IPS-18c (cell line): ENCODE results near the gene SIAH3.

ENCODE experiments used
- H3K4me3 ChIP-seq: 2 replicates; pipeline ENCODE4 v1.7.0; 2013; ENCODE audit warnings: low read depth, mild to moderate bottlenecking, low read length, moderate library complexity; ENCODE audit not compliant: insufficient read depth
- H3K9me3 ChIP-seq: one replicate; pipeline ENCODE4 v1.6.1; 2013; ENCODE audit warnings: mild to moderate bottlenecking, low read length, moderate library complexity; ENCODE audit not compliant: control insufficient read depth, insufficient read depth

Gene SIAH3

DNA sequence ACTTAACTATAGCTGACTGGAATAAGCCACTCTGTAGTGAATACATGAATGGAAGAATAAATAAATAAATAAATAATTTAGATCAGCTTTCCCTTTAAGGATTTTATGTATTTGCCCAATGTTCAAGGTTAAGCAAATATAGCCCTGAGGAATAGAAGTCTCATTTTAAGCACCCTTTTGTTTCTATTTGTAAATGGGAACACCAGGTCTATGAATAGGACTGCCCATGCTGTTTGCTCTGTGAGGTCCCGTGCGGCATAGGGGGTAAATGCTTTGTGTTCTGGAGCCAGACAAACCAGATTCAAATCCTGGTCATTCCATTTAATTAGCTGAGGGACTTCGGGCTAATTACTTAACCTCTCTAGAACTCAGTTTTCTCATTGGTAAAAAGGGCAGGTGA is 120.1 kb downstream of the SIAH3 start:
- Histone ChIP-seq H3K4me3 (no peak overlapping the region), H3K9me3 (no peaks in the 10 kb centered on the region)

DNA sequence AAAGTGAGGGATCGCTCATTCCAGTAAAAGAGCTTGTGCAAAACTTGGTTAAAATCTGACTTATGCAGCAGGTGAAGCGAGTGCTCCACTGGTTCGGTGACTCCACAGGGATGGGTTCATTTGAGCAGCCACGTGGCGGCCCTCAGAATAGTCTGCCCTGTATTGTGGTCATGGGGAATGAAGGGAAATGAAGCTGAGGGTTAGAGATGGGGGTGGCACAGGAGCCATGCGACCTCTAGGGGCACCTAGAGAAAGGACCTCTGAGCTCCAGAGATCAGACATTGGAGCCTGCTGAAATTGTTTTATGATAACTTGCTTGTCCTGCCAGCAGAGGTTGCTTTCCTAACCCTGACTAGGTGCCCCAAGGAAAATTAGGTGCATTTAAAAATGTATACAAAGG is 122.8 kb downstream of the SIAH3 start:
- Histone ChIP-seq H3K4me3 (no peak overlapping the region), H3K9me3 (no peaks in the 10 kb centered on the region)
